Measurements from ENCODE around the gene BEGAIN. TPM values are rescaled to one million over a fixed set of nuclear protein-coding genes. Genes with fewer than 3 reads are reported as not detected.

Gene BEGAIN
- total and polyA plus RNA-seq, 12 donors = 0.20 to 4.3 (median 0.83) TPM

GRCh38 chr14:100609941-100610391 lies 22.7 kb upstream of the BEGAIN start:
- H3K4me3 ChIP-seq = no peak overlapping the region
- no peak for TF ChIP-seq CTCF (IDR thresholded peaks at IDR 0.05)
- intact Hi-C loops (cut with DNase I) = no loop called here
- peaks cover 0 to 52% (median 26%) of the 10 kb centered on the region in 7 donors for H3K27me3 ChIP-seq
- no peaks in the 10 kb centered on the region for H3K36me3 ChIP-seq
- DNase-seq (no peak), ATAC-seq (no peak)
- H3K27ac ChIP-seq = no peak overlapping the region
- H3K4me1 ChIP-seq = no peaks in the 10 kb centered on the region
- WGBS, 2 donors = 87 to 92% methylated on average over 13 of the region's 13 CpGs
- no peaks in the 10 kb centered on the region for H3K9me3 ChIP-seq

GRCh38 chr14:100609331-100609870 lies 22.2 kb upstream of the BEGAIN start:
- Histone ChIP-seq H3K9me3 (no peaks in the 10 kb centered on the region), H3K27me3 (peaks cover 0 to 53% (median 31%) of the 10 kb centered on the region in 7 donors), H3K4me3 (no peak overlapping the region), H3K4me1 (no peaks in the 10 kb centered on the region), H3K27ac (no peak overlapping the region), H3K36me3 (no peaks in the 10 kb centered on the region)
- TF ChIP-seq CTCF (IDR thresholded peaks at IDR 0.05) = no peak
- DNase-seq = no peak
- intact Hi-C loops (cut with DNase I) = no loop called here
- 87 to 89% methylated on average over 14 of the region's 14 CpGs for WGBS, 2 donors
- no peak for ATAC-seq

- H3K27me3 ChIP-seq = peaks cover 0 to 53% (median 34%) of the 10 kb centered on the region in 7 donors
- 76 to 79% methylated on average over 19 of the region's 19 CpGs for WGBS, 2 donors
- no peak for DNase-seq
These were observed 21.5 kb upstream of the BEGAIN start for GRCh38 chr14:100608586-100609330.

GRCh38 chr14:100608064-100608463 lies 20.8 kb upstream of the BEGAIN start:
- DNase-seq (no peak), ATAC-seq (no peak)
- no peaks in the 10 kb centered on the region for H3K9me3 ChIP-seq
- H3K4me3 ChIP-seq = no peak overlapping the region
- H3K4me1 ChIP-seq = no peaks in the 10 kb centered on the region
- no peaks in the 10 kb centered on the region for H3K36me3 ChIP-seq
- H3K27me3 ChIP-seq = peaks cover 0 to 54% (median 34%) of the 10 kb centered on the region in 7 donors
- H3K27ac ChIP-seq = no peak overlapping the region
- 92 to 96% methylated on average over 3 of the region's 3 CpGs for WGBS, 2 donors
- intact Hi-C loops (cut with DNase I) = no loop called here
- TF ChIP-seq CTCF (IDR thresholded peaks at IDR 0.05) = no peak

More at GRCh38 chr14:100608586-100609330, 21.5 kb upstream of the BEGAIN start:
- no peaks in the 10 kb centered on the region for H3K4me1 ChIP-seq
- TF ChIP-seq CTCF (IDR thresholded peaks at IDR 0.05) = no peak
- H3K27ac ChIP-seq = no peak overlapping the region
- no peaks in the 10 kb centered on the region for H3K9me3 ChIP-seq
- no peak overlapping the region for H3K4me3 ChIP-seq
- intact Hi-C loops (cut with DNase I) = no loop called here
- no peaks in the 10 kb centered on the region for H3K36me3 ChIP-seq
- ATAC-seq = no peak
